GM19099 (cell line): ENCODE data around the gene CLDN9.

Experiments
- POLR2A ChIP-seq: IDR thresholded peaks from 3 replicates; pipeline ENCODE4 v1.6.1; 2011; ENCODE audit warnings: low read depth; ENCODE audit not compliant: insufficient read length; ENCODE audit errors: extremely low read depth

CLDN9 gene

GRCh38 chr16:3042376-3042775 is 29.7 kb downstream of the CLDN9 start:
- no peak for TF ChIP-seq POLR2A

- TF ChIP-seq POLR2A: no peak
Measured at GRCh38 chr16:3044708-3045107, 32.0 kb downstream of the CLDN9 start.

- no peak for TF ChIP-seq POLR2A
Measured at GRCh38 chr16:3045758-3046640, 33.3 kb downstream of the CLDN9 start, which contains the start of gene MMP25. Gene MMP25 (plus strand): TSS chr16:3046561. CDS start chr16:3046918, 357 bp downstream.

- no peak for TF ChIP-seq POLR2A
Measured at GRCh38 chr16:3046641-3047386, 34.1 kb downstream of the CLDN9 start.

- no peak for TF ChIP-seq POLR2A
Measured at GRCh38 chr16:3047387-3047720, 34.6 kb downstream of the CLDN9 start.

- no peak for TF ChIP-seq POLR2A
Measured at GRCh38 chr16:3049921-3050481, 37.3 kb downstream of the CLDN9 start.

GRCh38 chr16:3050487-3050886 is 37.8 kb downstream of the CLDN9 start:
- no peak for TF ChIP-seq POLR2A

- TF ChIP-seq POLR2A: no peak
Measured at GRCh38 chr16:3051009-3051408, 38.3 kb downstream of the CLDN9 start.

- TF ChIP-seq POLR2A: no peak
Measured at GRCh38 chr16:3051494-3051893, 38.8 kb downstream of the CLDN9 start.

- no peak for TF ChIP-seq POLR2A
Measured at GRCh38 chr16:3054965-3055733, 42.4 kb downstream of the CLDN9 start.

- TF ChIP-seq POLR2A: no peak
Measured at GRCh38 chr16:3056336-3057180, 43.8 kb downstream of the CLDN9 start.

- no peak for TF ChIP-seq POLR2A
Measured at GRCh38 chr16:3057181-3058138, 44.7 kb downstream of the CLDN9 start.

- TF ChIP-seq POLR2A: no peak
Measured at GRCh38 chr16:3058139-3059030, 45.7 kb downstream of the CLDN9 start.
